Neural cell (in vitro differentiated cells): ENCODE measurements around the gene CTNNA2.

Experiments
- EP300 ChIP-seq: fragments of 450-650 bp; conservative IDR thresholded peaks from 2 replicates; pipeline ENCODE4 v1.6.1; 2014; ENCODE audit warnings: antibody characterized with exemption, mild to moderate bottlenecking, moderate library complexity; ENCODE audit not compliant: poor library complexity, severe bottlenecking
- EZH2 ChIP-seq: fragments of 200-600, 300-800 bp; shearing (Covaris generic), sonication (generic); IDR thresholded peaks from 2 replicates; pipeline ENCODE4 v1.6.1; 2014; ENCODE audit warnings: antibody characterized with exemption, low read length, borderline replicate concordance, mild to moderate bottlenecking; ENCODE audit not compliant: insufficient read depth, poor library complexity, severe bottlenecking
- POLR2AphosphoS5 ChIP-seq: IDR thresholded peaks from 2 replicates; pipeline ENCODE4 v1.6.1; 2012
- RAD21 ChIP-seq: fragments of 450-650 bp; conservative IDR thresholded peaks from 2 replicates; pipeline ENCODE4 v1.6.1; 2014; ENCODE audit warnings: antibody characterized with exemption, mild to moderate bottlenecking, moderate library complexity
- REST ChIP-seq: IDR thresholded peaks from 2 replicates; pipeline ENCODE4 v1.6.1; 2012; ENCODE audit warnings: borderline replicate concordance
- SMC3 ChIP-seq: fragments of 450-650 bp; conservative IDR thresholded peaks from 2 replicates; pipeline ENCODE4 v1.6.1; 2014; ENCODE audit warnings: antibody characterized with exemption, mild to moderate bottlenecking, moderate library complexity; ENCODE audit not compliant: poor library complexity
- TAF1 ChIP-seq: IDR thresholded peaks from 2 replicates; pipeline ENCODE4 v1.6.1; 2012; ENCODE audit warnings: low read depth
- TF ChIP-seq, protein P1 (sequence below): fragments of 450-650 bp; IDR thresholded peaks from 2 replicates; pipeline ENCODE4 v1.5.1; 2014; ENCODE audit warnings: antibody characterized with exemption, mild to moderate bottlenecking, moderate library complexity; ENCODE audit not compliant: poor library complexity, severe bottlenecking

GRCh38 chr2:79788952-79789651 lies 276.3 kb downstream of the CTNNA2 start:
- no peak for TF ChIP-seq EP300
- TF ChIP-seq, protein P1, sequence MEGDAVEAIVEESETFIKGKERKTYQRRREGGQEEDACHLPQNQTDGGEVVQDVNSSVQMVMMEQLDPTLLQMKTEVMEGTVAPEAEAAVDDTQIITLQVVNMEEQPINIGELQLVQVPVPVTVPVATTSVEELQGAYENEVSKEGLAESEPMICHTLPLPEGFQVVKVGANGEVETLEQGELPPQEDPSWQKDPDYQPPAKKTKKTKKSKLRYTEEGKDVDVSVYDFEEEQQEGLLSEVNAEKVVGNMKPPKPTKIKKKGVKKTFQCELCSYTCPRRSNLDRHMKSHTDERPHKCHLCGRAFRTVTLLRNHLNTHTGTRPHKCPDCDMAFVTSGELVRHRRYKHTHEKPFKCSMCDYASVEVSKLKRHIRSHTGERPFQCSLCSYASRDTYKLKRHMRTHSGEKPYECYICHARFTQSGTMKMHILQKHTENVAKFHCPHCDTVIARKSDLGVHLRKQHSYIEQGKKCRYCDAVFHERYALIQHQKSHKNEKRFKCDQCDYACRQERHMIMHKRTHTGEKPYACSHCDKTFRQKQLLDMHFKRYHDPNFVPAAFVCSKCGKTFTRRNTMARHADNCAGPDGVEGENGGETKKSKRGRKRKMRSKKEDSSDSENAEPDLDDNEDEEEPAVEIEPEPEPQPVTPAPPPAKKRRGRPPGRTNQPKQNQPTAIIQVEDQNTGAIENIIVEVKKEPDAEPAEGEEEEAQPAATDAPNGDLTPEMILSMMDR: no peak
- no peak for TF ChIP-seq TAF1
- TF ChIP-seq SMC3: no peak
- no peak for TF ChIP-seq POLR2AphosphoS5
- no peak for TF ChIP-seq RAD21
- no peak for TF ChIP-seq REST
- no peak for TF ChIP-seq EZH2
